HCT116 (cell line): ENCODE data around the gene DNAJC5. TPM values are rescaled to one million over a fixed set of nuclear protein-coding genes. Genes with fewer than 3 reads are reported as not detected.

ENCODE experiments used
- ATAC-seq: fragments of 200-7000 bp; cut with Tn5 transposase; 2 replicates; pipeline ENCODE4 v1.9.1; 2020; ENCODE audit warnings: mild to moderate bottlenecking, moderate library complexity
- BruUV-seq: library from RNA; stranded (reverse); fragments of 400-500 nt; replicated peaks from 2 replicates; lab custom pipeline; 2021; lab: Mats Ljungman, UMichigan
- CTCF ChIA-PET: fragments of 300-600 bp; sonication (Branson Sonifier 250); formaldehyde crosslinking; loops from one replicate; lab custom pipeline; 2021; ENCODE audit warnings: antibody characterized with exemption; lab: Charles Lee
- POLR2A ChIA-PET: fragments of 300-600, 350-600 bp; sonication (Branson Sonifier 250); formaldehyde crosslinking; loops from one replicate; lab custom pipeline; 2021; ENCODE audit warnings: antibody characterized with exemption; lab: Charles Lee
- RAD21 ChIA-PET, 2 experiments: fragments of 300-600 bp; sonication (Branson Sonifier 250); formaldehyde crosslinking; loops; one replicate each; lab custom pipeline; 2023; ENCODE audit warnings: low total read pairs in 2 of 2; ENCODE audit not compliant: uncharacterized antibody in 2 of 2, unreplicated experiment in 2 of 2, low non-redundant PET in 1 of 2; lab: Charles Lee
- DNase-seq: peaks from one replicate; pipeline ENCODE4 v3.0.0-alpha.2; 2010; ENCODE audit warnings: low read depth, low spot score
- H2AFZ ChIP-seq: fragments of 200-600 bp; shearing (Covaris generic), sonication (generic); 2 replicates; pipeline ENCODE4 v1.6.1; 2017; ENCODE audit warnings: low read depth, mixed run types, mixed read lengths, antibody characterized with exemption, low read length; ENCODE audit not compliant: poor library complexity, severe bottlenecking
- H3K27ac ChIP-seq: 2 replicates; pipeline ENCODE4 v1.5.1; 2012; ENCODE audit warnings: low read depth, low read length
- H3K27me3 ChIP-seq: fragments of 200-600 bp; sonication (generic); 2 replicates; pipeline ENCODE4 v1.6.1; 2016; ENCODE audit warnings: mixed run types, low read length, mixed read lengths; ENCODE audit not compliant: insufficient read depth
- H3K36me3 ChIP-seq, 2 experiments: fragments of 200-500 bp in 1 of 2; fragments of 200-600 bp in 1 of 2; sonication (Bioruptor generic) in 1 of 2; sonication (generic) in 1 of 2; 2 replicates each; pipeline versions ENCODE4 v1.5.1 to v1.6.1; 2014 to 2016; ENCODE audit warnings: low read length in 2 of 2, inconsistent platforms in 1 of 2, mixed read lengths in 1 of 2, mixed run types in 1 of 2; ENCODE audit not compliant: insufficient read depth in 2 of 2, control insufficient read depth in 1 of 2
- H3K4me1 ChIP-seq, 2 experiments: fragments of 200-600 bp in 1 of 2; sonication (generic) in 1 of 2; 2 replicates each; pipeline versions ENCODE4 v1.5.1 to v1.6.1; 2012 to 2017; ENCODE audit warnings: low read length in 2 of 2, inconsistent platforms in 1 of 2, mild to moderate bottlenecking in 1 of 2, mixed read lengths in 1 of 2, mixed run types in 1 of 2, moderate library complexity in 1 of 2; ENCODE audit not compliant: insufficient read depth in 2 of 2, control insufficient read depth in 1 of 2
- H3K4me2 ChIP-seq: fragments of 200-600 bp; sonication (generic); 2 replicates; pipeline ENCODE4 v1.6.1; 2017; ENCODE audit warnings: mixed run types, low read length, mixed read lengths
- H3K4me3 ChIP-seq, 2 experiments: fragments of 200-600 bp in 1 of 2; sonication (generic) in 1 of 2; replicated peaks in 1 of 2; 2 replicates each; pipeline ENCODE4 v1.5.1; 2011 to 2016; ENCODE audit warnings: low read length in 2 of 2, control low read depth in 1 of 2, low read depth in 1 of 2, mild to moderate bottlenecking in 1 of 2, mixed read lengths in 1 of 2, mixed run types in 1 of 2
- H3K79me2 ChIP-seq: fragments of 200-600 bp; sonication (generic); 2 replicates; pipeline ENCODE4 v1.6.1; 2017; ENCODE audit warnings: mild to moderate bottlenecking, mixed run types, low read length, moderate library complexity, mixed read lengths; ENCODE audit not compliant: insufficient read depth
- H3K9ac ChIP-seq: fragments of 200-600 bp; sonication (generic); 2 replicates; pipeline ENCODE4 v1.6.1; 2016; ENCODE audit warnings: low read length, mixed read lengths
- H3K9me2 ChIP-seq: fragments of 200-600 bp; sonication (generic), shearing (Covaris generic); 2 replicates; pipeline ENCODE4 v1.6.1; 2017; ENCODE audit warnings: mixed run types, mild to moderate bottlenecking, moderate library complexity; ENCODE audit not compliant: insufficient read depth
- H3K9me3 ChIP-seq, 2 experiments: fragments of 200-500 bp in 1 of 2; fragments of 200-600 bp in 1 of 2; sonication (Bioruptor generic) in 1 of 2; sonication (generic) in 1 of 2; 2 replicates each; pipeline ENCODE4 v1.6.1; 2014 to 2017; ENCODE audit warnings: low read length in 2 of 2, mixed read lengths in 2 of 2, inconsistent platforms in 1 of 2, low read depth in 1 of 2, mild to moderate bottlenecking in 1 of 2, mixed run types in 1 of 2, moderate library complexity in 1 of 2; ENCODE audit not compliant: control insufficient read depth in 1 of 2, insufficient read depth in 1 of 2
- H4K20me1 ChIP-seq: fragments of 200-600 bp; sonication (generic), shearing (Covaris generic); 2 replicates; pipeline ENCODE4 v1.6.1; 2017; ENCODE audit warnings: mixed run types, mild to moderate bottlenecking, moderate library complexity; ENCODE audit not compliant: insufficient read depth
- ATF3 ChIP-seq: IDR thresholded peaks from 2 replicates; pipeline ENCODE4 v1.6.1; 2012
- CBX3 ChIP-seq: IDR thresholded peaks from 2 replicates; pipeline ENCODE4 v1.6.1; 2012; ENCODE audit warnings: low read depth
- CEBPB ChIP-seq: IDR thresholded peaks from 2 replicates; pipeline ENCODE4 v1.6.1; 2012; ENCODE audit warnings: low read depth
- ELF1 ChIP-seq: IDR thresholded peaks from 2 replicates; pipeline ENCODE4 v1.6.1; 2012; ENCODE audit warnings: low read depth, borderline replicate concordance
- EZH2phosphoT487 ChIP-seq: fragments of 200-600 bp; IDR thresholded peaks from 2 replicates; pipeline ENCODE4 v1.6.1; 2018; ENCODE audit warnings: antibody characterized with exemption, borderline replicate concordance
- FOSL1 ChIP-seq: IDR thresholded peaks from 2 replicates; pipeline ENCODE4 v1.6.1; 2012; ENCODE audit warnings: low read depth
- POLR2A ChIP-seq: IDR thresholded peaks from 2 replicates; pipeline ENCODE4 v1.7.0; 2011; ENCODE audit warnings: borderline replicate concordance; ENCODE audit not compliant: insufficient read depth, insufficient read length; ENCODE audit errors: extremely low read depth
- POLR2AphosphoS5 ChIP-seq: IDR thresholded peaks from 2 replicates; pipeline ENCODE4 v1.6.1; 2011; ENCODE audit warnings: mild to moderate bottlenecking, low read depth, low read length, moderate library complexity
- SIN3A ChIP-seq: IDR thresholded peaks from 2 replicates; pipeline ENCODE4 v1.6.1; 2012; ENCODE audit warnings: low read depth
- SP1 ChIP-seq: IDR thresholded peaks from 2 replicates; pipeline ENCODE4 v1.6.1; 2012; ENCODE audit warnings: low read depth
- SRF ChIP-seq: IDR thresholded peaks from 2 replicates; pipeline ENCODE4 v1.6.1; 2012; ENCODE audit warnings: low read depth
- TCF7L2 ChIP-seq: IDR thresholded peaks from 2 replicates; pipeline ENCODE4 v1.7.0; 2011; ENCODE audit warnings: borderline replicate concordance, inconsistent platforms; ENCODE audit not compliant: insufficient read depth, insufficient read length; ENCODE audit errors: extremely low read depth
- YY1 ChIP-seq: IDR thresholded peaks from 2 replicates; pipeline ENCODE4 v1.6.1; 2011; ENCODE audit warnings: low read length, low read depth, moderate library complexity, mild to moderate bottlenecking; ENCODE audit not compliant: insufficient replicate concordance; ENCODE audit errors: extremely low read depth
- ZBTB33 ChIP-seq: IDR thresholded peaks from 2 replicates; pipeline ENCODE4 v1.6.1; 2011; ENCODE audit warnings: mild to moderate bottlenecking, low read length, moderate library complexity; ENCODE audit not compliant: insufficient replicate concordance; ENCODE audit errors: extremely low read depth
- ZNF274 ChIP-seq: fragments of 200-500 bp; sonication (Bioruptor generic); IDR thresholded peaks from 2 replicates; pipeline ENCODE4 v1.6.1; 2014; ENCODE audit warnings: mild to moderate bottlenecking, low read depth, low read length, inconsistent platforms
- intact Hi-C: fragments of 100-400 bp; cut with micrococcal nuclease; formaldehyde crosslinking; loops from 2 replicates; pipeline ENCODE4 v1.10.0; 2022
- total RNA-seq: library from RNA; stranded (reverse); gene quantifications from one replicate; pipeline ENCODE4 v1.2.1, GENCODE V29; 2021; ENCODE audit not compliant: unreplicated experiment

DNAJC5 gene
- total RNA-seq, 1 experiment from 2014 or later, result 38.3 TPM

GRCh38 chr20:63924241-63924640 is 29.3 kb downstream of the DNAJC5 start:
- Histone ChIP-seq H3K9ac (no peak overlapping the region), H3K4me3 (no peak overlapping the region), H3K27ac (no peak overlapping the region), H3K27me3 (no peaks in the 10 kb centered on the region), H3K4me1 (no peaks in the 10 kb centered on the region), H2AFZ (no peak overlapping the region), H3K36me3 (peaks cover 13 to 14% of the 10 kb centered on the region in 2 experiments), H3K9me2 (no peaks in the 10 kb centered on the region), H3K79me2 (peaks cover 65% of the 10 kb centered on the region), H3K4me2 (no peak overlapping the region), H4K20me1 (no peaks in the 10 kb centered on the region), H3K9me3 (no peaks in the 10 kb centered on the region)
- intact Hi-C loops, result no loop called here
- DNase-seq (no peak), ATAC-seq (no peak)
- TF ChIP-seq CEBPB, result no peak
- no peak for TF ChIP-seq ZNF274
- no peak for TF ChIP-seq SP1
- no peak for TF ChIP-seq SIN3A
- TF ChIP-seq YY1, result no peak
- TF ChIP-seq ZBTB33, result no peak
- no peak for TF ChIP-seq CBX3
- TF ChIP-seq ELF1, result no peak
- no peak for TF ChIP-seq ATF3
- no peak for TF ChIP-seq FOSL1
- no peak for TF ChIP-seq SRF
- no peak for TF ChIP-seq EZH2phosphoT487
- no peak for TF ChIP-seq POLR2AphosphoS5
- no peak for TF ChIP-seq POLR2A
- no peak for TF ChIP-seq TCF7L2
- ChIA-PET CTCF (no interaction called here), POLR2A (no interaction called here), RAD21 (no interaction called here)
- no TSS peak for BruUV-seq
